Cardiac muscle cell (in vitro differentiated cells and primary cell): ENCODE data around the gene DPYSL3. TPM values are rescaled to one million over a fixed set of nuclear protein-coding genes. Genes with fewer than 3 reads are reported as not detected.

ENCODE experiments used
- DNase-seq, 2 donors: peaks; one replicate each; pipeline versions ENCODE4 v3.0.0 to v3.0.0-alpha.2; 2010 to 2017; ENCODE audit warnings: low read depth in 1 of 2, low spot score in 1 of 2
- H3K27ac ChIP-seq: fragments of 200-600 bp; sonication (generic); 2 replicates; pipeline ENCODE4 v1.5.1; 2016
- H3K27me3 ChIP-seq: fragments of 200-600 bp; sonication (generic); 2 replicates; pipeline ENCODE4 v1.6.0; 2016; ENCODE audit warnings: control low read depth
- H3K36me3 ChIP-seq: fragments of 200-600 bp; sonication (generic); 2 replicates; pipeline ENCODE4 v1.5.1; 2016; ENCODE audit warnings: control low read depth
- H3K4me1 ChIP-seq: fragments of 200-600 bp; sonication (generic); 2 replicates; pipeline ENCODE4 v1.8.1; 2017; ENCODE audit warnings: low read depth, mild to moderate bottlenecking, mixed run types
- H3K4me3 ChIP-seq: fragments of 200-600 bp; sonication (generic); 2 replicates; pipeline ENCODE4 v1.5.1; 2016; ENCODE audit warnings: mild to moderate bottlenecking
- H3K9me3 ChIP-seq: fragments of 200-600 bp; sonication (generic); 2 replicates; pipeline ENCODE4 v1.5.1; 2017; ENCODE audit warnings: low read depth, mild to moderate bottlenecking, control low read depth
- CTCF ChIP-seq: IDR thresholded peaks from 2 replicates; pipeline ENCODE4 v1.5.1; 2012; ENCODE audit warnings: low read depth, mild to moderate bottlenecking, low read length
- polyA plus RNA-seq: library from polyadenylated mRNA; unstranded; fragments of >200 nt; fragmentation: Nextera tagmentation; extraction: Ambion mirVana; gene quantifications from 2 replicates; pipeline ENCODE4 v1.2.1, GENCODE V29; 2016
- total RNA-seq: library from RNA; depleted of rRNA; stranded (reverse); fragments of >200 nt; gene quantifications from 2 replicates; pipeline ENCODE4 v1.2.3, GENCODE V29; 2016

The DPYSL3 gene
- total and polyA plus RNA-seq, 2 experiments from 2014 or later: 86.3 to 129 TPM

- DNase-seq: peak in 1 of 2 donors; percentile 2
- no peaks in the 10 kb centered on the region for H3K9me3 ChIP-seq
- TF ChIP-seq CTCF: no peak
These were observed 160.6 kb downstream of the DPYSL3 start for GRCh38 chr5:147349241-147349640.

DNA sequence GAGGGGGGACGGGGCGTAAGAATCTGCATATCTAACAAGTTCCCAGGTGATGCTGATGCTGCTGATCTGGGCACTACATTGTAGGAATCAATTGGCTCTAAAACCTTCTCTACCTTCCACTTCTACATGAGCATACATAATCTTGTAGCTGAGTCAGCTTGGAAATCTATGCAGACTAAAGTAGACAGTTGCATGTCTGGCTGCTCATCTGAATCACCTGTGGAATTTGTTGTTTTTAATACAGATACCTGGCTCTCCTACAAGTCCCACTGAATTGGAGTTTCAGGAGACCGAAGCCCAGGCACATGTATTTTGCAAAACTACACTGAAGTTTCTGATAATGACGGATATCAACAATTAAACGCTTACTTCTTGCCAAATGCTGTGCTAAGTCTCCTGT is 161.4 kb downstream of the DPYSL3 start:
- Histone ChIP-seq H3K27me3 (no peaks in the 10 kb centered on the region), H3K4me3 (no peak overlapping the region), H3K27ac (no peak overlapping the region), H3K9me3 (no peaks in the 10 kb centered on the region), H3K36me3 (no peaks in the 10 kb centered on the region), H3K4me1 (peaks cover 4% of the 10 kb centered on the region)
- TF ChIP-seq CTCF: no peak
- DNase-seq: no peak

More at GRCh38 chr5:147349241-147349640, 160.6 kb downstream of the DPYSL3 start:
- Histone ChIP-seq H3K4me3 (no peak overlapping the region), H3K27ac (no peak overlapping the region), H3K27me3 (no peaks in the 10 kb centered on the region), H3K36me3 (no peaks in the 10 kb centered on the region), H3K4me1 (peaks cover 4% of the 10 kb centered on the region)

GRCh38 chr5:147348046-147348445 is 161.8 kb downstream of the DPYSL3 start:
- no peak overlapping the region for H3K27ac ChIP-seq
- no peaks in the 10 kb centered on the region for H3K27me3 ChIP-seq
- no peak for DNase-seq
- no peak overlapping the region for H3K4me3 ChIP-seq
- peaks cover 4% of the 10 kb centered on the region for H3K4me1 ChIP-seq
- H3K9me3 ChIP-seq: no peaks in the 10 kb centered on the region
- no peak for TF ChIP-seq CTCF
- no peaks in the 10 kb centered on the region for H3K36me3 ChIP-seq

DNA sequence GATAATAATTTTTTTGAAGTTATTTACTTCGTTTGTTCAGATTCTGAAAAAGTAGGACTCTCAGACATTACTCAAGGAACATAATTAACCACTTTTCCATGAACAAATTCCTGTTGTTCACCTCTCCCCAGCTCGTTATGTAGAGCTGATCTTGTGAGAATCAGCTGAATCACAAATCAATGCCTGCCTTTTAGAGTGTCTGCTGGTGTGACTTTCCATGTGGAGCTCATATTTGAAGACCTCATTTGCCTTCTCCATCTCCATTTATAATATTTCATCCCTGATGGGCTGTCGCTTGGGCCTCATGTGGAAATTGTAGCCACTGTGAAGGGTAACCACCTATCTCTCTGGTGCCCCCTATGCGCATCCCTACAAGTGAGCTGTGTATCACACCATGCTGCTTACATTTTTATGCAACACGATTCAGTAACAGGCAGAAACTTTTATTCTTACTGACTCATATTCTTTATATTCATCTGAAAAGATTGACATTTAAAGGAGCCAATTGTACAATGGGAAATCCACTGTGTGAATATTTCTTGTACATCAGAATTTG is 163.8 kb downstream of the DPYSL3 start:
- no peak for DNase-seq
- no peaks in the 10 kb centered on the region for H3K36me3 ChIP-seq
- no peak overlapping the region for H3K4me3 ChIP-seq
- H3K4me1 ChIP-seq: peaks cover 4% of the 10 kb centered on the region
- no peaks in the 10 kb centered on the region for H3K27me3 ChIP-seq
- no peak overlapping the region for H3K27ac ChIP-seq
- no peaks in the 10 kb centered on the region for H3K9me3 ChIP-seq
- TF ChIP-seq CTCF: no peak

- Histone ChIP-seq H3K27ac (no peak overlapping the region), H3K4me1 (peaks cover 4% of the 10 kb centered on the region), H3K4me3 (no peak overlapping the region), H3K36me3 (no peaks in the 10 kb centered on the region), H3K27me3 (no peaks in the 10 kb centered on the region), H3K9me3 (no peaks in the 10 kb centered on the region)
- no peak for TF ChIP-seq CTCF
- no peak for DNase-seq
These were observed 165.0 kb downstream of the DPYSL3 start for GRCh38 chr5:147344861-147345260.
